Erythroblast (primary cell): Measurements from ENCODE around the gene AGAP1.

Source experiments
- DNase-seq, 2 experiments: peaks; one replicate each; lab custom pipeline; 2025; lab: John Stamatoyannopoulos, UW
- GATA1 ChIP-seq: IDR thresholded peaks from 2 replicates; pipeline ENCODE4 v1.6.1; 2011; ENCODE audit warnings: low read depth, mild to moderate bottlenecking, control low read depth, low read length, moderate library complexity
- POLR2A ChIP-seq: IDR thresholded peaks from 2 replicates; pipeline ENCODE4 v1.6.1; 2011; ENCODE audit warnings: mild to moderate bottlenecking, low read length

The AGAP1 gene

DNA sequence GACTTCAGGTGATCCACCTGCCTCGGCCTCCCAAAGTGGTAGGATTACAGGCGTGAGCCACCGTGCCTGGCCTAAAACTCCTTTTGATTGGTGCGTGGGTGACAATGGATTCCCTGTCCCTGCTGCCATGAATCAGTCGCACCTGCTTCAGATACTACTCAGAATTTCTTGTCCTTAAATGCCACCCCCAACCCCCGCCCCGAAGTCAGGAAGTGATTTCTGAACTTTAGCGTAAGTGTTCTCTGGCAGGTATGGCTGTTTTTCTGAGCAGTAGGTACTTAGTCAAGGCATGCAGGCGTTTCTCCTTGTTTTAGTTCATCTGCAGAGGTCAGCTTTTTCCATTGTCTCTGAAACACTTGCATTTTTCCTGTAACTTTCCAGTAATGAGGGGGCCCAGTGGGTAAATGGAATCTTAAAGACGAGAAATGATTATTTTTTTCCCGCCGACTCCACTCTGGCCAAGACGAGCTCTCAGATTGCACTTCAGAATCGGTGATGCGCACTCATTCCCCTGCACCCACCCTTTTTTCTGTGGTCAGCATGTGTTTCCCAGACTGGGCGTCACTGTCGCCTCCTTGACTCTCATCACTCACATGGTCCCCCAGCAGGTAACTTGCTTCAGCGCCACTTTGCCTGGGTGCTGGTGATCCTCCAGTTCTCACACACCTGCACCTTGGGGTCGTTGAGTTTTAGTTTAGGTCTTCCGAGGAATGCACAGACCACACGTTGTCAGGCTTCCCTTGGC, 494.6 kb downstream of the AGAP1 start:
- TF ChIP-seq POLR2A, result no peak
- TF ChIP-seq GATA1, result no peak
- DNase-seq, result no peak

DNA sequence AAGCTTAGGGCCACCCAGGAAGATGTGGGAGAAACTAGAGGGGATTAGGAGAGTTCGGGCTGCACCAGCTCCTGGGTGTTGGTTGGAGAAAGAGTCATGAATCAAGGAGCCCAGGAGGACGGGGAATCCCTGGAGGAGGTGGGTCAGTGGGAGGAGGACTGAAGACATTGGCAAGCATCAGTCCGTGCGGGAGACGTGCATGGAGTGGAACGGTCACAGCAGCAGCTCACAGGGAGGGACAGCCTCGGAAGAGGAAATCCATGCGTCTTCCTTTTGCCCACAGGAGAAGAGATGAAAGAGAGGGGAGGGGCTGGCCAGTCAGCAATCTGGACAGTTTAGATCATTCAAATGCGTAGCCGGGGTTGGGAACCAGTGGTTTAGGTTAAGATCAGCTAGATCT, 495.7 kb downstream of the AGAP1 start:
- no peak for DNase-seq
- TF ChIP-seq POLR2A (no peak), GATA1 (no peak)

- no peak for TF ChIP-seq GATA1
- TF ChIP-seq POLR2A, result no peak
- no peak for DNase-seq
These were observed 496.5 kb downstream of the AGAP1 start for GRCh38 chr2:235990344-235990743.

GRCh38 chr2:235992024-235992423, 498.2 kb downstream of the AGAP1 start:
- no peak for DNase-seq
- TF ChIP-seq GATA1 (no peak), POLR2A (no peak)

GRCh38 chr2:235996419-235996818, 502.6 kb downstream of the AGAP1 start:
- TF ChIP-seq POLR2A, result no peak
- TF ChIP-seq GATA1, result no peak

GRCh38 chr2:235999011-235999410, 505.2 kb downstream of the AGAP1 start:
- no peak for TF ChIP-seq POLR2A
- TF ChIP-seq GATA1, result no peak

More at GRCh38 chr2:235996419-235996818, 502.6 kb downstream of the AGAP1 start:
- no peak for DNase-seq

GRCh38 chr2:236001166-236001828, 507.5 kb downstream of the AGAP1 start:
- TF ChIP-seq GATA1, result no peak
- TF ChIP-seq POLR2A, result no peak
- DNase-seq, result no peak

More at GRCh38 chr2:235999011-235999410, 505.2 kb downstream of the AGAP1 start:
- no peak for DNase-seq

DNA sequence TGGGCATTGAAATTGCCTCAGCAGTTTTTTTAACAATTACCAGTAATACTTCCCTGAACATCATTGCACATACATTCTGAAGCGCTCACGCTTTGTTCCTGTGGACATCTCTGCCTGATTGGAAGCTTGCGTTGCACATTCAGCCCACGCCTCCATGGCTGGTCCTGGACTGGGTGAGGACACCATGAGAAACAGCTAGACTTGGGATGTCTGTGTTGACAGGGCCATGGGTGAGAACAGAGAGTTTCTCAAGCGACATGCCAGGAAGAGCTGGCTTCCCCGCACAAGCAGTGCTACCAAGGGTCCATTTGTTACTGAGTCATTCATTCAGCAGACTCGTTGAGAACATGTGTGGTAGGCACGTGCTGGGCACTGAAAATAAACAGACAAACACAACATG, 508.0 kb downstream of the AGAP1 start:
- no peak for DNase-seq
- TF ChIP-seq GATA1 (no peak), POLR2A (no peak)

- TF ChIP-seq GATA1, result no peak
- no peak for TF ChIP-seq POLR2A
These were observed 514.2 kb downstream of the AGAP1 start for GRCh38 chr2:236008006-236008405.

GRCh38 chr2:236008857-236009256, 515.0 kb downstream of the AGAP1 start:
- no peak for DNase-seq
- TF ChIP-seq POLR2A, result no peak
- no peak for TF ChIP-seq GATA1

More at GRCh38 chr2:236008006-236008405, 514.2 kb downstream of the AGAP1 start:
- no peak for DNase-seq

- no peak for DNase-seq
- TF ChIP-seq GATA1 (no peak), POLR2A (no peak)
These were observed 517.3 kb downstream of the AGAP1 start for GRCh38 chr2:236010920-236011685.

DNA sequence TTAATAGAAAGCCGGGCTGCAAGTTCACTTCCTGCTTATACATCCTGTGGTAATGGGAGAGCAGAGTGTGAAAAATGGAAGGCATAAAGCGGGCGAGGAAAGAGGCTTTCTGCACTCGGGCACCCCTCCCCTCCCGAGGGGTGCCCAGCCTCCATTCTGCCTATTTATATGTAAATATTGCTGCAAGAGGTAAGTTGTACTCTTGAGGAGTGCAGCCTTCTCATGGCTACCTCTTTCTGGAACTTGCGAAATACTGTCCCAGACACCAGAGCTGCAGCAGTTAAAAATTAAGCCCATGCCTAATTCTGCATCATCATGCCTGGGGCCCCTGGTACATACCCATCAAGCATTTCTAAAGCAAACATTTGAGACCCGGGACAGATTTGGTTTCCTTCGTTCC, 518.3 kb downstream of the AGAP1 start:
- DNase-seq, result no peak
- TF ChIP-seq GATA1, result no peak
- TF ChIP-seq POLR2A, result no peak

GRCh38 chr2:236014408-236015131, 520.7 kb downstream of the AGAP1 start:
- no peak for DNase-seq

DNA sequence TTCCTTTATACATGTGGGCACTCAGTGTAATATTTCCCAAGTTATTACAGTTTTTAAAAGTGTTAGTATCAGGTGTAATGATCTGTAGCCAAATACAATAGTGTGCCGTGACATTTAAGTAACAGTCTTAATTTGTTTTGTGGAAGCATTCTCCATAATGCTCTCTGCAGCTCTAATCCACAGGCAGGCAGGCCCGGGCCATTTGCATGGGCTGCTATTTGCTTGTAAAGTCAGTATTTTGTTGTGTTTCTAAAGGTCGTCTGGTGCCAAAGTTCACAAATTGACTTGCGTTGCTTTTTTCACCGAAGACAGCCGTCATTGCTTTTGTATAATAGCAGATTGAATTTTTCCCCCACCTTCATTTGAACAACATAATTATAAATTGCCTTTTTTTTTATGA, 521.3 kb downstream of the AGAP1 start:
- no peak for DNase-seq
- TF ChIP-seq POLR2A (no peak), GATA1 (no peak)

More at GRCh38 chr2:236014408-236015131, 520.7 kb downstream of the AGAP1 start:
- TF ChIP-seq POLR2A, result no peak
- TF ChIP-seq GATA1, result no peak
